GM18907 (cell line): ENCODE measurements around the gene TBC1D3G.
"Not testable (repeated sequence)": the region's sequence is repeated elsewhere in the genome, so short reads cannot be mapped to it uniquely, and the experiment has no call there.

Experiments
- ATAC-seq: cut with Tn5 transposase; IDR thresholded peaks from one replicate; pipeline ENCODE4 v1.9.1; 2021; ENCODE audit warnings: mild to moderate bottlenecking, moderate library complexity; ENCODE audit not compliant: unreplicated experiment

TBC1D3G gene

DNA sequence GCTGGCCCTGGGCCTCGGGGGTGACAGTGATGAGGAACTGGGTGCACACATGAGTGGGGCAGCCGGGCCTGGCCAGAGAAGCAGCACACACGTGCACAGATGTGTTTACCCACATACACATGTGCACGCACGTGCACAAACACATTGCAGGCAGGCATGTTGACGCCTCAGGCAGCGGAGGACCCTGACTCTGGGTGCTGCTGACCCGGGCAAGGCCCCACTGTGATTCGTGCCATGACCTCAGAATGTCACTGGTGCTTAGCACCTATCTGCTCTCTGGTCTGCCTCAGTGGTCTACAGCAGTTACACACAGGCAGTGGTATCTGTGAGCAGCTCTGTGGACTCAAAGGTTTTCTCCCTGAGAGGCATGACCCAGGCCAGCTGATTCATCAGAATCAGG, at the start of gene TBC1D3G:
Gene TBC1D3G, plus strand, starts transcription at position 301 of the 400 bp plus-strand sequence. CDS start 1,528 bp downstream, outside the sequence.
- ATAC-seq: not testable (repeated sequence)

DNA sequence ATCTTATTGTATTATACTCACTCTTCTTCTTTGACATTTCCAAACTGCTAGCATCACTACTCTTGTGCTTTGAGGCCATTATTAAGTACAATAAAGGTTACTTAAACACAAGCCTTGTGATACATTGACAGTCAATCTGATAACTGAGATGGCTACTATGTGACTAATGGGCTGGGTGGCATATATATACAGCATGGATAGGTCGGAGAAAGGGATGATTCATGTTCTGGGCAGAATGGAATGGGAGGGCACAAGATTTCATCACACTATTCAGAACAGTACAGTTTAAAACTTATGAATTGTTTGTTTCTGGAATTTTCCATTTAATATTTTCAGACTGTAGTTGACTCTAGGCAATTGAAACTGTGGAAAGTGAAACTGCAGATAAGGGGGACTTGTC, 40.4 kb upstream of the TBC1D3G start:
- not testable (repeated sequence) for ATAC-seq

DNA sequence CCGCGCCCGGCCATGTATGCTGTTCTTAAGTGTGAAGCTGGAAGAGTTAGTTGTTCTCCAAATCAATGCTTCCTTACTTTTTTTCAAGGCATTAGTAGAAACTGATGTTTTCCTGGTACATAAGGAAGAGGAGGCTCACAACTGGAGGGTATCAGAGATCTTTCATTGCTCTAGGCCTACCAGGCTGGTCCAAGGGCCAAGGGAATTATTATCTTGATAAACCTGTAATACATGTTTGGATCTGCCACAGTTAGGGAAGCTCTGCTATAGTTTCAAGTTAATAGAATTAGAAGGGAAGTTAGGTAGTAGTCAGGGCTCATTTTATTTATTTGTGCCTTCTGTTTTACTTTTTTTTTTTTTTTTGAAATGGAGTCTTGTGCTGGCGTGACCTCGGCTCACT, 39.5 kb upstream of the TBC1D3G start:
- not testable (repeated sequence) for ATAC-seq

DNA sequence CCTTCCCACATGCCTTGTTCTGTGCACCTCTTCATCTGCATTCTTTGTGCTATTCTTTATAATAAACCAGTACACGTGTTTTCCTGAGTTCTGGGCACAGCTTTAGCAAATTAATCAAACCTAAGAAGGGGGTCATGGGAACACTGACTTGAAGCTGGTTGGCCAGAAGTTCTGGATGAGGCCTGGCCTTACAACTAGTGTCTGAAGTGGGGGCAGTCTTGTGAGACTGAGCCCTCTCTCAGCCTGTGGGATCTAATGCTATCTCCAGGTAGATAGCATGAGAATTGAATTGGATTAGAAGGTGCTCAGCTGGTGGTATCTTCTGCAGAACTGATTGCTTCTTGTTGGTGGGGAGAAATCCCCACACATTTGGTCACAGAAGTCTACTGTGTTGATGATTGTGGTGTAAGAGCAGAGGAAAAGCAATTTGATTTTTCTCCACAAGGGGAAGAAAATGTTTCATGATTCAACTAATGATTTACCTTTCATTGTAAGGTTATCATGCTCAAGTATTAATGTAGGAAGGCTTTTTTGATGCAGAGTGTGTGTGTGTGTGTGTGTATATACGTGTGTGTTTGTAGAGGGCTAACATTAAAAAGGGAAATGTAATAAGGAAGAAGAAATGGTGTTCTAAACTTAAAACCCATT, 33.6 kb upstream of the TBC1D3G start:
- ATAC-seq: not testable (repeated sequence)

DNA sequence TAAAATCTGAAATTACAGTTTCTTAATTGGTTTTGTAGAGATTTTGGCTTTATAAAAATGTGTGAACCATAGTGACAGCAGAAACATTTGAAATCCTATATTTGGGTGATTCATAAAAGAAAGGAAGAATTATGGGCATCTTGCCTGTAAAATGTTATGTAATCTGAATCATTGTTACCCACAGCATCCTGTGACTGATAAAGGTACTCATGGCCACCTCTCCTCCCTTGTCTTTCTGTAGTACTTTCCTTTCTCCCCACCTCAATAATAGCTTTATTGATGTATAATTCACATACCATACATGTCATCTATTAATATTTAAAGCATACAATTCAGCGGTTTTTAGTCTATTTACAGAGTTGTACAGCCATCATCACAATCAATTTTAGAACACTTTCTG, 28.5 kb upstream of the TBC1D3G start:
- not testable (repeated sequence) for ATAC-seq

DNA sequence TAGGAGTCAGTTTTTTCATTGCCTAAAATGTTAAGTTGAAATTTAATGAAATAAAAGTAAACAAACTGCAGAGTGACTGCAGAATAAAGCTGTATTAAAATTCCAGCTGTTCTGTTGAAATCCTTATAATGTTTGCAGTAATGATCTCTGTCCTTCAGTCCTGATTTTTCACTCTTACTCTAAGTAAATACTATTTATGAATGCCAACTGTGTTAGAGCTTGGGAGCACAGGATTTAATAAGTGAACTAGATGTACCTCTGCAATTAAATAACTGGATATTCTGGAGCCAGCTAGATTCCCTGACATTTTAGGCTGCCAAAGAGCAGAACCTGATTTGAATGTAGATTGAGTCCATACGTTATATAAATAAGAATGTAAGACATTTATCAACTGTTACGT, 7.9 kb upstream of the TBC1D3G start:
- not testable (repeated sequence) for ATAC-seq

DNA sequence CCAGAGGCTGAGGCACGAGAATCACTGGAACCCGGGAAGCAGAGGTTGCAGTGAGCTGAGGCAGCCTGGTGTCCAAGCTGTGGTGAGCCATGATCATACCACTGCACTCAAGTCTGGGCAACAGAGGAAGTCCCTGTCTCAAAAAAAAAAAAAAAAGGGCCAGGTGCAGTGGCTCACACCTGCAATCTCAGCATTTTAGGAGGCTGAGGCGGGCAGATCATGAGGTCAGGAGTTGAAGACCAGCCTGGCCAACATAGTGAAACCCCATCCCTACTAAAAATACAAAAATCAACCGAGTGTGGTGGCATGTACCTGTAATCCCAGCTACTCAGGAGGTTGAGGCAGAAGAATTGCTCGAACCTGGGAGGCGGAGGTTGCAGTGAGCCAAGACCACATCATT, 38.8 kb downstream of the TBC1D3G start:
- not testable (repeated sequence) for ATAC-seq

DNA sequence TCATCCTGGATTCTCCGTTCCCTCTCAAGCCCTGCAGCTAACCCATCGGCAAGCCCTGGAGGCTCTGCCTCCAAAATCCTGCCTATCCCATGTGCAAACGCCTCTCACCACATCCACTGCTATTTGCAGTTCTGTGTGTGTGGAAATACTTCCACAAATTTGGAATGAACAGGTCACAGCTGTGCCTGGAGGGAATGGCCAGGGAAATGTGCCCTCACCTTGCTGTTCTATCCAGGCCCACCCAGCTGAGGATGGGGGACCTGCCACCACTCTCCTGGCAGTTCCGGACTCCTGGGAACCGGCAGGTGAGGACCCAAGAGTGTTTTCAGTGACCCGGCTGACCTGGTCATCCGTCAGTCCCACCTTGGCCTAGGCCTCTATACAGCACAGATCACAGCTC, 52.3 kb downstream of the TBC1D3G start:
- ATAC-seq: not testable (repeated sequence)
